Neural crest cell (in vitro differentiated cells): Measurements from ENCODE around the gene SLC38A10. TPM values are rescaled to one million over a fixed set of nuclear protein-coding genes. Genes with fewer than 3 reads are reported as not detected.

ENCODE experiments used
- DNase-seq: peaks from one replicate; pipeline ENCODE4 v3.0.0; 2021; ENCODE audit warnings: low read depth, mixed read lengths, low spot score
- H3K27ac Mint-ChIP-seq: one replicate; pipeline ENCODE4 v1.8.0; 2021; ENCODE audit warnings: mild to moderate bottlenecking, mixed read lengths; ENCODE audit not compliant: unreplicated experiment
- H3K27me3 Mint-ChIP-seq: 2 replicates; pipeline ENCODE4 v1.8.0; 2021; ENCODE audit warnings: low read depth, mild to moderate bottlenecking, mixed read lengths
- H3K36me3 Mint-ChIP-seq: 2 replicates; pipeline ENCODE4 v1.8.0; 2021; ENCODE audit warnings: low read depth, mild to moderate bottlenecking, mixed read lengths
- H3K4me1 Mint-ChIP-seq: 2 replicates; pipeline ENCODE4 v1.8.0; 2021; ENCODE audit warnings: mixed read lengths
- H3K4me3 Mint-ChIP-seq: one replicate; pipeline ENCODE4 v1.8.0; 2021; ENCODE audit warnings: mild to moderate bottlenecking, mixed read lengths
- H3K9me3 Mint-ChIP-seq: 2 replicates; pipeline ENCODE4 v1.8.0; 2021; ENCODE audit warnings: mixed read lengths
- total RNA-seq: library from RNA; stranded (reverse); gene quantifications from 2 replicates; pipeline ENCODE4 v1.2.1, GENCODE V29; 2021
- TF ChIP-seq, protein P1 (sequence below): fragments of 200-600 bp; sonication (generic); conservative IDR thresholded peaks from 2 replicates; pipeline ENCODE4 v1.5.0; 2021; ENCODE audit warnings: antibody characterized with exemption, mild to moderate bottlenecking

SLC38A10 gene
- total RNA-seq, 1 donor from 2014 or later, result 63.3 TPM

DNA sequence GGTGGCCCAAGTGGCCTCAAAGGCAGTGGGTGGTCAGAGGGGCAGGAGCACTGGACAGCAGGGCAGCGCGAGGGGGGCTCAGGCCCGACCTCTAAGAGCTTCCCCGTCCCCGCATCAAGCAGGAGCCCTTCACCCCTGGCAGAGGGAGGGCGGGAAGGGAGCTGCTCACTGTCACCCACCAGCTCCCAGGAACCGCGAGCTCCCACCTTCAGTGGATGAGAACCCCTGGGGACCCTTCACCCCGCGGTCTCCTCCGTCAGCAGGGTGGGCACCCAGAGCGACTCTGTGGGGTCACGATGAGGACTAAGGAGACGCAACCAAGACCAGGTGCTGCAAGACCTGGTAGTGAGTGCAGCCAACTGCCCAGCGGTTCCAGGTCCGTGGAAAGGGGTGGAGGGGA is 86.0 kb downstream of the SLC38A10 start:
- Mint-ChIP-seq H3K9me3 (no peaks in the 10 kb centered on the region), H3K4me3 (no peak overlapping the region), H3K27ac (no peak overlapping the region), H3K36me3 (no peaks in the 10 kb centered on the region), H3K4me1 (peaks cover 5% of the 10 kb centered on the region), H3K27me3 (no peaks in the 10 kb centered on the region)
- TF ChIP-seq, protein P1, sequence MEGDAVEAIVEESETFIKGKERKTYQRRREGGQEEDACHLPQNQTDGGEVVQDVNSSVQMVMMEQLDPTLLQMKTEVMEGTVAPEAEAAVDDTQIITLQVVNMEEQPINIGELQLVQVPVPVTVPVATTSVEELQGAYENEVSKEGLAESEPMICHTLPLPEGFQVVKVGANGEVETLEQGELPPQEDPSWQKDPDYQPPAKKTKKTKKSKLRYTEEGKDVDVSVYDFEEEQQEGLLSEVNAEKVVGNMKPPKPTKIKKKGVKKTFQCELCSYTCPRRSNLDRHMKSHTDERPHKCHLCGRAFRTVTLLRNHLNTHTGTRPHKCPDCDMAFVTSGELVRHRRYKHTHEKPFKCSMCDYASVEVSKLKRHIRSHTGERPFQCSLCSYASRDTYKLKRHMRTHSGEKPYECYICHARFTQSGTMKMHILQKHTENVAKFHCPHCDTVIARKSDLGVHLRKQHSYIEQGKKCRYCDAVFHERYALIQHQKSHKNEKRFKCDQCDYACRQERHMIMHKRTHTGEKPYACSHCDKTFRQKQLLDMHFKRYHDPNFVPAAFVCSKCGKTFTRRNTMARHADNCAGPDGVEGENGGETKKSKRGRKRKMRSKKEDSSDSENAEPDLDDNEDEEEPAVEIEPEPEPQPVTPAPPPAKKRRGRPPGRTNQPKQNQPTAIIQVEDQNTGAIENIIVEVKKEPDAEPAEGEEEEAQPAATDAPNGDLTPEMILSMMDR, result no peak
- no peak for DNase-seq

DNA sequence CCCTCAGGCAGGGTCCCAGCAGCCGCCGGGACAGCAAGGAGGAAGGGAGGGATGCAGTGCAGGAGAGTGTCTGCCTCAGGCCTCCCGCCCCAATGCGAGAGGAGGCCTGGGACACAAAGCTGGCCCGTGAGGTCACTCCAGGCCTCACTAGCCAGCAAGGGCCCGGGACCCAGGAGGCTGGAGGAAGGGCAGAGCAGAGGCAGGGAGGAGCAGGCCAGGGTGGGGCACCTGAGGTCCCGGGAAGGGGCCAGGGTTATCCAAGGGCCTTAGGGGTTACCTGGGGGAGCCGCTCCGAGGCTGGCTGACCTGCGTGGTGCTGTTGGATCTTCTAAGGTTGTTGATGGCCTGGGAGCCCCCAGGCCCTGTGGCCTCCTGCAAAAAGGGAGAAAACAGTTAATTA is 86.5 kb downstream of the SLC38A10 start:
- no peak overlapping the region for H3K4me3 Mint-ChIP-seq
- TF ChIP-seq, protein P1, result no peak

DNA sequence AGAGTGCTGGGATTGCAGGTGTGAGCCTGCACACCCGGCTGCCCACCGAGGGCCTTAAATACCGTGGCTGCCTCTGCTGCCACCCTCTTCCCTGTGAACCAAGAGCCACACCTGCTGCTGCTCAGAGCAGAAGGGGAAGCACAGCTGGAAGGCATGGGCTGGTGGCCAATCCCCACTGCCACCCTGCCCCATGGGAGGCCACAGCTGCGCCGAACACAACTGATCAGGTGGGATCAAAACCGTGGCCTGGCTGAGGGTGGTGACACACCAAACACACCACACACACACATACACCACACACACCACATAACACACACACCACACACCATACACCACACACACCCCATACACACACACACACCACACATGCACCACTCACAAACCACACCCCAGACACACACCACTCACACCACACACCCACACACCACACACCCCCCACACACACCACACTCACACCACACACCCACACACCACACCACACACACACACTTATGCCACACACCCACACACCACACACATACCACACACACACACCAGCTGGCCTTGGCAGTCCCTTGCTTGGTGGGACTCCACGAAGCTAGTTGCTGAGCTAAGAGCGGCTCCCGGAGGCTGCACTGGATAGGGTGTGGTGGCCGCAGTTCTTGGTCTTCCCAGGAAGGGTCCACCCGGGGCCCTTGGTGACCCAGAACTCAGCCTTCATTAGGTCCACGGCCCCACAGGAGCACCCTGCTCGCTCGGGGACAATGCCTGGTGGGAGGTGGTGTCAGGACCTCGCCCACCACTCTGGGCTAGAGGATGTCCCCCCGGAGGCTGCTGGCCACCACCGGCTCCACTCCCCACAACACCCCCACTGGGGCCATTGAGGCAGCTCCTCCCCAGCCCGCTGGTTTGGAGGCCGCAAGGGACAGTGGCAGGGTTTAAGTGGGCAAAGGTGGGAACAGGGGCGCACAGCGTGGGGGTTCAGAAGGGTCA is 87.2 kb downstream of the SLC38A10 start:
- Mint-ChIP-seq H3K4me1 (peaks cover 5% of the 10 kb centered on the region), H3K27ac (no peak overlapping the region), H3K36me3 (no peaks in the 10 kb centered on the region), H3K27me3 (no peaks in the 10 kb centered on the region), H3K9me3 (no peaks in the 10 kb centered on the region), H3K4me3 (no peak overlapping the region)
- TF ChIP-seq, protein P1, result no peak
- no peak for DNase-seq

More for the DNA sequence above, 86.5 kb downstream of the SLC38A10 start:
- no peaks in the 10 kb centered on the region for H3K27me3 Mint-ChIP-seq
- no peak overlapping the region for H3K27ac Mint-ChIP-seq
- no peaks in the 10 kb centered on the region for H3K36me3 Mint-ChIP-seq
- peaks cover 5% of the 10 kb centered on the region for H3K4me1 Mint-ChIP-seq
- DNase-seq, result no peak
- no peaks in the 10 kb centered on the region for H3K9me3 Mint-ChIP-seq

DNA sequence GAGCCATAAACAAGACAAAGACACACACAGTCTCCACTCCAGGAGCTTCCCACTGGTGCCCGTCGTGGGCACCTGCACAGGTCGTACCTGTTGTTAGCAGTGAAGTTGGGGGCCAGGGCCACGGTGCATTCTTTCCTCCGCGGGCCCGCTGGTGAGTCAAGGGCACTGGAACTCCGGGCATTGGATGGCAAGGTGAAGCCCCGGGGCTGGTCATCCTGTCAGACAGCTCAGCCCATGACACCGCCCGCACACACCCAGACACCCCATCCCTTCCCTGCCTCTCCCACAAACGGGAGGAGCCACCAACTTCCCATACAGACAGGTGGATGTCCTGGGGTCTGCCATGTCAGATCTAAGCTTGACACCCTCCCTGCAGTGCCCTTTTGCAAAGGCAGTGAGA is 88.5 kb downstream of the SLC38A10 start:
- TF ChIP-seq, protein P1, result no peak
- DNase-seq, result no peak
- Mint-ChIP-seq H3K4me1 (no peaks in the 10 kb centered on the region), H3K36me3 (no peaks in the 10 kb centered on the region), H3K27ac (no peak overlapping the region), H3K27me3 (no peaks in the 10 kb centered on the region), H3K9me3 (no peaks in the 10 kb centered on the region), H3K4me3 (no peak overlapping the region)

DNA sequence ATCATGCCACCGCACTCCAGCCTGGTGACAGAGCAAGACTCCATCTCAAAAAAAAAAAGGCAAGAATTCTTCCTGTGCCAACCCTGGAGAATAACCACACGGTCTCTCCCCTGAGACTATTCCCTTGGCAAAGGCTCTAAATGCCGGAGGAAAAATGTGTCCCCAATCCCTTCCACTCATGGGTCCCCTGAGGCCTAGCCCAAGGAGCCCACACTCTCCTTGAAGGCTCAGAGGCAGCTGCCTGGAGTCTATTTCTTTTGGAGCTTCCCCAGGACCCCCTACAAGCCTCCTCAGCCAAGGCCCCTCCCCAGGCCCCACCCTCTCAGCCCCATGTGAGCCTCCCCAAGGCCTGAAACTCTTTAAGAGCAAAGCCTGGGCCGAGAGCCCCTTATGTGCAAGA is 88.9 kb downstream of the SLC38A10 start:
- TF ChIP-seq, protein P1, result no peak

More for the DNA sequence above, 88.9 kb downstream of the SLC38A10 start:
- no peaks in the 10 kb centered on the region for H3K27me3 Mint-ChIP-seq
- H3K36me3 Mint-ChIP-seq, result no peaks in the 10 kb centered on the region
- no peak overlapping the region for H3K4me3 Mint-ChIP-seq
- DNase-seq, result no peak
- H3K27ac Mint-ChIP-seq, result no peak overlapping the region
- H3K9me3 Mint-ChIP-seq, result no peaks in the 10 kb centered on the region
- H3K4me1 Mint-ChIP-seq, result no peaks in the 10 kb centered on the region
